ENCODE measurements around the gene PUM2.
"Not testable (repeated sequence)": the region's sequence is repeated elsewhere in the genome, so short reads cannot be mapped to it uniquely, and the experiment has no call there.

PUM2 gene, protein sequence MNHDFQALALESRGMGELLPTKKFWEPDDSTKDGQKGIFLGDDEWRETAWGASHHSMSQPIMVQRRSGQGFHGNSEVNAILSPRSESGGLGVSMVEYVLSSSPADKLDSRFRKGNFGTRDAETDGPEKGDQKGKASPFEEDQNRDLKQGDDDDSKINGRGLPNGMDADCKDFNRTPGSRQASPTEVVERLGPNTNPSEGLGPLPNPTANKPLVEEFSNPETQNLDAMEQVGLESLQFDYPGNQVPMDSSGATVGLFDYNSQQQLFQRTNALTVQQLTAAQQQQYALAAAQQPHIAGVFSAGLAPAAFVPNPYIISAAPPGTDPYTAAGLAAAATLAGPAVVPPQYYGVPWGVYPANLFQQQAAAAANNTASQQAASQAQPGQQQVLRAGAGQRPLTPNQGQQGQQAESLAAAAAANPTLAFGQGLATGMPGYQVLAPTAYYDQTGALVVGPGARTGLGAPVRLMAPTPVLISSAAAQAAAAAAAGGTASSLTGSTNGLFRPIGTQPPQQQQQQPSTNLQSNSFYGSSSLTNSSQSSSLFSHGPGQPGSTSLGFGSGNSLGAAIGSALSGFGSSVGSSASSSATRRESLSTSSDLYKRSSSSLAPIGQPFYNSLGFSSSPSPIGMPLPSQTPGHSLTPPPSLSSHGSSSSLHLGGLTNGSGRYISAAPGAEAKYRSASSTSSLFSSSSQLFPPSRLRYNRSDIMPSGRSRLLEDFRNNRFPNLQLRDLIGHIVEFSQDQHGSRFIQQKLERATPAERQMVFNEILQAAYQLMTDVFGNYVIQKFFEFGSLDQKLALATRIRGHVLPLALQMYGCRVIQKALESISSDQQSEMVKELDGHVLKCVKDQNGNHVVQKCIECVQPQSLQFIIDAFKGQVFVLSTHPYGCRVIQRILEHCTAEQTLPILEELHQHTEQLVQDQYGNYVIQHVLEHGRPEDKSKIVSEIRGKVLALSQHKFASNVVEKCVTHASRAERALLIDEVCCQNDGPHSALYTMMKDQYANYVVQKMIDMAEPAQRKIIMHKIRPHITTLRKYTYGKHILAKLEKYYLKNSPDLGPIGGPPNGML

DNA sequence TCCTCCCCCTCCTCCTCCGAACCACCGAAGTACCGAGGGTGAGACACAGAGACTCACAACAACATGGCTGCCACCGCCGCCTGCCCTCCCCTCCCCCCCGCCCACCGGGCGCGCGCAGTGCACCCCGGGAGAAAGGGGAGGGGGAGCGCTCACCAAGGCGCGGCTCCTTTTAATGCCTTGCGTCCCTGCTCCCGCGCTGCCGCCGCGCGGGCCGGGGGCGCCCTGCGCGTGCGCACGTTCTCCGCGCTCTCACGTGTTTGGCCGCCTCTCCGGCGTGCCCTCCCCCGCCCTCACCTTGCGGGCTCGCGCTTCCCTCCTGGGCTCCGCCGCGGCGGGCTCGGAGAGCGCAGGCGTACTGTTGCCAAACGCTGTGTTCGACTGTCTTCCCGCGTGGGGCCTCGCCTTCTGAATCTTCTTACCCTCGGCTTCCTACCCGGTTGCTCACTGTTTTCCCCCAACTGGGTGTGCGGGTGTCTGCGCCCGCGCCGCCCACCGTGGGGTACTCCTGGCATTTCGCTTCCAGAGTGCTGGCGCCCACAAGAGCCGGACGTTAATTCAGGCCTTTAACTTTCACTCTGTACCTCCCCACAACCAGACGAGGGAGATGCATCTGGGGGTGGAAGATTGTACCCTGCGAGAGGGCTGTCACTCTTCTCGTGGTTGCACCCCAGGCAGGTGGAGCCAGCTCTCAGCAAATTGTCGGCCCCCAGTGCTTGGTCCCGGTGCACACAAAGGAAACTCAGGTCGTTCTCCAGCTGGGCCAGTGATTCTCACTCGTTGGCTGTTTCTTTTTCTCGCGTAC is at the start of gene PUM2:
TSS of gene PUM2 (minus strand) at position 92 of the 802 bp plus-strand sequence. CDS start 23,484 bp downstream, outside the sequence.
- in situ Hi-C loops (cut with MboI; ENCODE audit: low sequenced_read_pairs), result no loop called here

DNA sequence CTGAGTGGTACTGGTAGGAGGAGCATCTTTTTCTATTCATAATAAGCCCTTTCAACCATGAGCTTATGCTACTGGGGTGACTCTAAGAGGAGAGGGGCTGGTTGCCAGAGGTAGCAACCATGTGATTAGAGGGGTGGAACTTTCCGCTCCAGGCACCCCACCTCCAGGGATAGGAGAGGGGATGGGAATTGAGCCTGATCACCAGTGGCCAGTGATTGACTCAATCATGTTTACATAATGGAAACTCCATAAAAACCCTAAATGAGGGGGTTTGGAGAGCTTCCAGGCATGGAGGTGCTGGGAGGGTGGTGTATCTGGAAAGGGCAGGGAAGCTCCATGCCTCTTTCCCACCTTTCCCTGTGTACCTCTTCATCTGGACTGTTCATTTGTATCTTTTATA is 49.7 kb upstream of the PUM2 start:
- in situ Hi-C loops (cut with MboI; ENCODE audit: low sequenced_read_pairs), result no loop called here

- in situ Hi-C loops (cut with MboI; ENCODE audit: low sequenced_read_pairs), result no loop called here
Measured at GRCh38 chr2:20398956-20399567, 48.4 kb upstream of the PUM2 start.

GRCh38 chr2:20397811-20398447 is 47.3 kb upstream of the PUM2 start:
- in situ Hi-C loops (cut with MboI; ENCODE audit: low sequenced_read_pairs), result no loop called here

DNA sequence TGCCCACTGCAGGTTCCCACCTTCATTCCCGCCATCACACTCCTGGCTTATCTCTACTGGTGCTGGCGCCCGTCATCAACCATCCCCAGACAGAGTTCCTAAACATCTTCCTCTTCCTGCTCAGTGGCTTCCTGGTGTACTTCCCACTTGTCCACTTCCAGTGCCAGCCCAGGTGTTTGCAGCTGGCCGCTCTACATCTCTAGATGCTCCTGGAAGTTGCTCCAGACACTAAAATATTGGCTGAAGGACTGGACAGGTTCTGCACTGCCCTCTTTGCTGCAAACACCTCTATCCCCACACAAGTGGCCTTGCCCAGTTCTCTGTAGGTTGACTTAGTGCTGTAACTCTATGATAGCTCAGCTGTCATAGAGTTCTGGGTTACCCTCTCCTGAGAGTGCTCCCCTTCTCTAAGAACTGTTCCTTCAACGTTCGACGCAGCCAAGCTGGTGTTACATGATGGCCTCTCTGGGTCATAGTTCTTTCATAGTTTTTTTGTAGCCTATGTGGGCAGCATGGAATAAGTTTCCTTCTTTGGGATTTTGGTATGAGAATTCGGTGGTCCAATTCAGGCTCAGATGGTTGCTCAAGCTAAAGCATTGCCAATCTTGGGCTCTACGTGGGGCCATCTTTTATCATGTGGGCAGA is 45.8 kb upstream of the PUM2 start:
- in situ Hi-C loops (cut with MboI; ENCODE audit: low sequenced_read_pairs), result no loop called here

DNA sequence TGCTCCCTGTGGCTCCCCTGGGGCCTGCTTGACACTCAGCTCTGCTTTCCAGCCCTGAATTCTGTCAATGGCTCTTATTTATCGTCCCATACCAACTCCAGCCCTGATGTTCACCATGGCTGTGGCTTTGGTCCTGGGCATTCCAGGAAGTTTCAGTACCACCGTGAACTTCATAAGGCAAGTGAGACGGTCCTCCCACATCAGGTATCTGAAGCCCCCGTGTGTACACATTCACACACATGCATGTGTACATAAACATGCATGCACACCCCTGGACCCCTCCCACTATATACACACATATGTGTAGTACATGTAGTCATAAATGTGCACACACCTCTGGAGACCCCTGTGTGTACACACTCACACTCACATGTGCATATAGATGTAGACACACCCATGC is 43.3 kb upstream of the PUM2 start:
- in situ Hi-C loops (cut with MboI; ENCODE audit: low sequenced_read_pairs), result no loop called here

DNA sequence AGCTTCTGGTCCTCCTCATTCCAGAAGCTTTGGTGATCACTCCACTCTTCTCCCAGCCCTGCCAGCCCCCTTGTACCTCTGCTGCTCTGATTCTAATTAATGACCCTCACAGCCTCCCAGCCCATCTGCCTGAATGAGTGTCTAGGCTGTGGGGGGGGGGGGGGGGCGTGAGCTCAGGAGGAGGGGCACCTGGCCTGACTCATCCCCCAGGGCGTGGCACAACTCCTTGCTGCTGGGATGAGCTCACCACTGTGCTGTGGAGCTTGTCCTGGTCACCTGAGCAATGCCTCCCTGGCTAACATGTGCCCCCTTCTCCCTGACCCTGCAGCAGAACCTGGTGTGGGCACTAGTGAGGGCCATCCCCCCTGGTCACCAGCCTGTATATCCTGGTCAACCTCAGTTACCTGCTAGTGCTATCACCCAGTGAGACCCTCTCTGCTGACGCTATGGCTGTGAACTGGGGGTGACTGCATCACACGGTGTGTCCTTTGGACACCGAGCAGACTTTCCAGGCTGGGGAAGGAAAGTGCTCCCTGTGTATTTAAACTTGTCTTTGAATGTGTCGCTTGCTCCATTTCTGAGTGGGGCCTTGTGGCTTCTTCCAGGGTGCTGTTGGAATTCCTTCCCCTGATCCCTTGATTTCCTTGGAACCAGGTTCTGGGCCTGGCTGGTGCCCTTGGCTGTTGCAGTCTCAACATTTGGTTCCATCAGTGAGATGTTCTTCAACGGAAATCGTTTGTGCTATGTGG is 41.5 kb upstream of the PUM2 start:
- in situ Hi-C loops (cut with MboI; ENCODE audit: low sequenced_read_pairs), result no loop called here

DNA sequence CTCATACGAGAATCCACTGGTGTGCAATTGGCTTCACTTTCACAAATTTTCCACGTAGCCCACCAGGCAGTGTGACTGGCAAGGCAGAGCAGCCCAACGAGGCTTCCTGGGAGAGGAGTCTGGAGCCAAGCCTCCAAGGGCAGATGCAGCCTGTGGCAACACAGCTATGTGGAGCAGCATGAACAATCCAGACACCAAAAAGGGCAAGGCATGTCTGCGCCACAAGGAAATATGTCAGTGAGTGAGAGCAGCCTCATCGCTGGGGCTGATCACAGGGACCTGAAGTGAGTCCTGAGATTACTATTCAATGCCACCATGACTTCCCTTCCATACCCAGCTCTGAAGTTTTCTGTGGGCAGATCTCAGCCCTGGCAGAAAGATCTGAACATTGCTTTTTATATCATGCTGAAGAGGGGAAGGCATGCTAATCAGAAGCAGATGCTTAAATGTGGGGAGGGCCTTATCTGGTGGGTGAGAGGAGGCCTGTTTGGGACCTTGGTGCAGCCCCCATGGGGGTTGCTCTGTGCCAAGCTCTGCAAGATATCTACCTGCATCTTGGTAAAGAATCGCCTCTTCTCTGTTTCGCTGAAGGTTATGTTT is 40.0 kb upstream of the PUM2 start:
- in situ Hi-C loops (cut with MboI; ENCODE audit: low sequenced_read_pairs), result no loop called here

DNA sequence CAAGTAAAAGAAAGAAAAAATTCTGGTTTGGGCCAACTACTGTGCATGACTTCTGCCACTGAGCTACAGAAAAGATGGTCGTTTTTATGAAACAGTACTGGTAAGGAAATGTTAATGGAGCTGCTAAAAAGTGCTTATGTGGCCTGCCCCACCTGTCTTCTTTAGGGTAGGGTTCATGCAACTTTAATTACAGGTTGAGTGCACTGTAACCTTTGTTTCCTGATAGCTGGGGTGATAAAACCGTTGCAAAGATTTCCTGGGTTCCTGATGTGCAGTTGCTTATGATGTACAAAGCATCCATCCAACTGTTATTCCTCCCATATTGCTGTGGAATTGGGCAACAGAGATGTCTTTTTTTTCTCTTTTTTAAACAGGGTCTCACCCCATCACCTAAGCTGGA is 34.3 kb upstream of the PUM2 start:
- in situ Hi-C loops (cut with MboI; ENCODE audit: low sequenced_read_pairs), result no loop called here

- in situ Hi-C loops (cut with MboI; ENCODE audit: low sequenced_read_pairs), result no loop called here
Measured at GRCh38 chr2:20382965-20383810, 32.5 kb upstream of the PUM2 start.

DNA sequence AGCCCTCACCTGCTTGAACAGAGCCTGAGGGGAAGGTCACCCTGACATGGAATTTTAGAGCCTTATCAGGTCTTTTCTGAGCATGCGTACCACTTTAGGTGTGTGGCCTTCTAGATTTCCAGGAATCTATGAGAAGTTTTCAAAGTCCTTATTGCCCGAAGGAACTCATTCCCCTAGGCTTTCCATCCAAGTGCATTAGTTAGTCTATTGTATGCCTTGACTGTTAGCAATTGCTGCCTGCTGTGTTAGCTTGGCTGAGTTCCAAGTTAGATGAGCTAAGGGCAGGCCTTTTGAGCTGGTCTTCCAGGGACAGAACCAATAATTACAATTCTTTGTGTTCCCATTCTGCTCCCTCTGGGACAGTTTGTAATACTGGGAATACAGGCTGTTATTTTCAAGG is 30.8 kb upstream of the PUM2 start:
- in situ Hi-C loops (cut with MboI; ENCODE audit: low sequenced_read_pairs), result no loop called here

DNA sequence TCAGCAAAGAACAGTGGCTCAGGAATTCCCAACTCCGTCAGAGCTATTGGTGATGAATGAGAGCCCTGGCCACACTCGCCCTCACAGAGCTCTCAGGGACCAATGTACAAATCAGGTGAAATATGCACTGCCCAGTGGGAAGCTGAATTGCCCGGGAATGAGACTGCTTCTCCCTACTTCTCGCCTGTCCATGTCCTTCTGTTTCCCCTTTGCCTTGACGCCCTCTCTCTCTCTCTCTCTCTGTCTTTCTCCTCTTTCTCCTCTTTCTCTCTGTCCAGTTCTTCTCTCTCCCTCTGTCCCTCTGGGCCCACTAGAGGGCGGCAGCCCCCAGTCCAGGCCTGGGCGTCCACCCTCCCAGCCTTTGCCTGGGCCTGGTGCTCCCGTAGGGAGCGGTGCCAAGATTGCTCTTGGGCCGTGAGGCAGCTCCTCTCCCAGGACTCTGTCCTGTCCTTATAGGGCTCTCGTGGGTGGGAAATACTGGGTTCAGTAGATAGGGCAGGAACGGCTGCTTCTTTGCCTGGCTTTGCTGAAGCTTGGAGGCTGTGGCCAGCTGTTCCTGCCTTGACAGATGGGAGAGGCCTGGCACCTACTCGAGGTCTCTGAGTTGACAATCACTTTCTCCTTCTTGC is 28.4 kb upstream of the PUM2 start:
- in situ Hi-C loops (cut with MboI; ENCODE audit: low sequenced_read_pairs), result no loop called here

DNA sequence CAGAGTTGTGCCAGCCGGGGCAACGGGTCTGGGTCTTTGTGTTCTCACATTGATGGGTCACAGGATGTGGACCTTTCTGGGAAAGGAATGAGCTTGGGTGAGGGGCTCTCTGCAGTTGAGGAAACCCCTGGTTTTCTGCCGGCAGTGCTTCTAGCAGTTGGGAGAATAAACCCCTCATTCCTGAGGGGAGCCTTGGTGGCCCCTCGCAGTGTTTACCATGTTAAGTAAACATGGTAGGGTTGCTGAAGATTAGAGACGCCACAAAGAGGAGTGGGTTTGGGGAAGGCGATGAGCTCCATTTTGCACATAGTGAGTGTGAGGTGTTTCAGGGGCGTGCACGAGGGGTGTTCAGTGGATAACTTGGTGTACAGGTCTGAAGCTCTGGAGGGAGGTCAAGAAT is 27.7 kb upstream of the PUM2 start:
- in situ Hi-C loops (cut with MboI; ENCODE audit: low sequenced_read_pairs), result no loop called here

DNA sequence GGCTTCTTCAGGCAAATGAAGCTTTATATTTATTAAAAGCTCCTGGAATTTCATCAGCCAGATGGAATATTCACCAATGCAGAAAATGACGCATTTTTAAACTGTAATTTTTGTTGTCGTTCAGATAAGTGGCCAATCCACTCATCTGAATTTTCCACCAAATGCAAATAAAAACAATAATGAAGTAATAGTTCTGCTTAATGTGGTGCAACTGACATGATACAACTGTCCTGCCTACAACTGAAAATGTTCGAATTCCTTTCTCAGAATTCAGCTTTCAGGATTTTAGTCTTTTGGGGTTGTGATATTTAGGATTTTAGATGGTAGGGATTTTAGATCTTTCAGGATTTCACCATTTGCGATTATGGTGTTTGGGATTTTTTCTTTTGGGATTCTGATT is 27.1 kb upstream of the PUM2 start:
- in situ Hi-C loops (cut with MboI; ENCODE audit: low sequenced_read_pairs), result no loop called here

GRCh38 chr2:20374982-20375381 is 24.3 kb upstream of the PUM2 start:
- in situ Hi-C loops (cut with MboI; ENCODE audit: low sequenced_read_pairs), result not testable (repeated sequence)

- in situ Hi-C loops (cut with MboI; ENCODE audit: low sequenced_read_pairs), result no loop called here
Measured at GRCh38 chr2:20372896-20373640, 22.4 kb upstream of the PUM2 start.
